GM18520 (cell line): ENCODE measurements around the gene TNK2.

Experiments
- ATAC-seq: cut with Tn5 transposase; IDR thresholded peaks from one replicate; pipeline ENCODE4 v1.9.1; 2021; ENCODE audit not compliant: unreplicated experiment

Gene TNK2

GRCh38 chr3:195886181-195887141 lies 21.9 kb downstream of the TNK2 start:
- no peak for ATAC-seq

- no peak for ATAC-seq
Measured at GRCh38 chr3:195885036-195885891, 23.1 kb downstream of the TNK2 start.

GRCh38 chr3:195884691-195885035 lies 23.7 kb downstream of the TNK2 start:
- no peak for ATAC-seq

DNA sequence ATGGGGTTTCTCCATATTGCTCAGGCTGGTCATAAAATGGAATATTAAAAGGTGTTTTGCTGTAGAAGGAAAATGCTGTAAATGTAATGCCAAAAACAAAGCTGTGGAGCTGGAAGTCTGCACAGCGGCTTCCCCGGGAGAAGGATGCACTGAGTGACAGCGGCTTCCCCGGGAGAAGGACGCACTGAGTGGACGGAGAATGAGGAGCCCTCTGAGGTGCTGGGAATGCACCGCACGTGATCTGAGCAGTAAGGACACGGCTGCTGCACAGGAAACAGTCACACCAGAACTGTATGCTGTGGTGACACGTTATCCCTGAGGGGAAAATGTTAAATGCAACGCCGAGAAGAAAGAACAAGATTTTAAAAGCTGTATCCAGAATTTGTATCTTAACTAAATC lies 24.6 kb downstream of the TNK2 start:
- ATAC-seq, result no peak

DNA sequence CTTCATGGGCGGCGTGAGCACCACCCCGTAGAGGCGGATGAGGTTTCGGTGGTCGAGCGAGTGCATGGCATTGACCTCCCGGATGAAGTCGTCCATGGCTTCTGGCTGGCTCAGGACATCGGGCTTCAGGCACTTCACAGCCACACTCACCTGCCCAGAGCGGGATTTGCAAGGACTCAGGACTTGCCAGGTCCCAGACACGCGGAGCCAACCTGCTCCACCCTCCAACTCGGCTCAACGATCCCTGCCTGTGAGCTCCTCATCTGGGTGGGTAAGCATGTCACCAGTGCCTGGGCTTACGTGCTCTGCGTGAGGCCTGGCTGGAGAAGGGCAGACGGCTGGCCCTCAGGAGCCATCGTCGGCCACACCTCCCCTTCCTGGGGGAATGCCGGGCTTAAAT lies 25.2 kb downstream of the TNK2 start:
- no peak for ATAC-seq

DNA sequence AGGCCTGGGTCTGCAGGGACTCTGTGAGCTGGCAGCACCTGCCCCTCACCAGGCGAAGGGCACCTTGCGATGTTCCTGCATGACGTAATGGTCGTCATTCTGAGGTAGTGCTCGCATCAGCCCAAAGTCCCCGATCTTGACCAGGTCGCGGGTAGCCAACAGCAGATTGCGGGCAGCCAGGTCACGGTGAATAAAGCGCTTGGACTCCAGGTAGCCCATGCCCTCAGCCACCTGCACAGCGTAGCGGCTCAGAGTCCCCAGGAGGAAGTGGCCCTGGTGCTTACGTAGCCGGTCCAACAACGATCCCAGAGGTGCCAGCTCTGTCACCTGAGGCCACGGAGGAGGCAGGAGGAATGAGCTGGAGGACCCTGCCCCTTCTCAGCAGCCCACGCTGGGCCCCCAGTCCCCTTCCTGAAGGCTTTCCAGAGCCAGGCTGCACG lies 26.3 kb downstream of the TNK2 start:
- no peak for ATAC-seq

GRCh38 chr3:195881276-195881988 lies 26.9 kb downstream of the TNK2 start:
- ATAC-seq, result no peak

DNA sequence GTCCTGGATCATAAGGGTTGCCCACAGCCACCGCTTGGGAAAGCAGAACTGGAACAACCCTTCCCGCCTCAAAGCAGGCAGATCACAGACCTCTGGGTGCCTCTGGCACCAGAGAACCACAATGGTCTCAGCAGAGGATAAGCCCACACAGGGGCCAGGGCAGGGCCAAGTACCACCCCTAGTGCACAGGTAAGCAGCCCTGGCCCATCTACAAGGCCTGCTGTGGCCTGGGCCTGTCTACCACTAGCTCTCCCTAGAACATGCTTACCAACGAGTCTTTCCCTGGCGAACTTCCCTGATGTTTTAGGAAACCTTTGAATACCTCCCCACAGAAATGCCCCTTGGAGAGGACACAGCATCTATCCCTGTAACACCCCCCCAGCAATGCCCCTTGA lies 28.3 kb downstream of the TNK2 start:
- no peak for ATAC-seq

DNA sequence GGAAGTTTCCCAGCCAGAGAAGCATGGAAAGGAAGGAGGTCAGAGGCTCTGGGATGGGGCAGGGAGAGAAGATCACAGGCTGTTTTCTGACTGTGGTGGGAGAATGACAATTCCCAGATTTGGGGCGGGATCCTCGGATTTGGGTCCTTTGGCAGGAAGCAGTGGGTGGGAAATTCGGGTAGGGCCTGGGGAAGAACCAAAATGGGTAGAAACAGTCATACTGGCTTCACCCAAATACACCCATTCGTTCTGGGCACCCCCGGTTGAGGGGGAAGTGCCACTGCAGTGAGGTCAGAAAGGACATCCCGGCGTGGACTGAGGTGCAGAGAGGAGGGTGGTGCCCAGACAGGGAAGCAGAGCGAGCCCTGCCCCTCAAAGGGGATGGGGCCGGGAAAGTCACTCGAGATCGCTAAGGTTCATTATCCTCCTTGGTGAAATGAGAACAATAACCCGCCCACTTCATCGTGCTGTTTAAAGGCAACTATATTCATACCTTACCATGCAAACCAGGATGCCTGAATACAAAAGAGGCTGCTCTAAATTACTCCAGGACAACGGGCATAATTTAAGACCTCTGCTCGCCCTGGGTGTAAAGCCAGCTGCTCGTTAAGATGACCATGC lies 28.8 kb downstream of the TNK2 start:
- no peak for ATAC-seq

GRCh38 chr3:195878424-195879274 lies 29.7 kb downstream of the TNK2 start:
- ATAC-seq, result no peak

DNA sequence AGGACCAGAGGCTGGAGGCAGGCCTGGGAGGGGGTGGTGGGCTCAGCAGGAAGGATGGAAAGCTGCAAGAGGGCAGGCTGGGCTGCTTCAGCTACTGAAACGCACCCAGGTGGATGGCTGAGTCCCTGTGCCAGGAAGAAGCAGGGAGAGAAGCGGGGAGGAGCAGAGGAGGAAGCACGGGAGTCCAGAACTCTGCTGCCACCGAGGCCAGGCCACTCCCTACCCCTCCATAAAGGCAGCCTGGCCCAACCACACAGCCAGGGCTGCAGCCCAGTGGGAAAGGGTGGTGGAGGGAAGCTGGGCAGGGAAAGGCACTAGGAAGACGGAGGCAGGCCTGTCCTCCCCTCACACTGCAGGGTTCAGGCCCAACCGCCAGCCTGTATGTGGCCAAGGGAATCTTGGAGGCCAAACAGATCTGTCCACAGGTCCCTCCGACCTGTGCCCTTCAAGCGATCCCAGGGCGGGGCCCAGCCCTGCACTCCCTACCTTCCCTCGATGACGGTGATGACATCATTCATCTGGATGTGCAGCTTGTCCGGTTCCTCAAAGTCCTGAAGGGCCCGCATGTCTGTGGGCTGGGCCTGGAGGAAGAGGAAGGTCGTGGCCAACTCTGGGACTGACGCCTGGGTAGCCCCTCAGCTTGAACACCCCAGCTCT lies 30.5 kb downstream of the TNK2 start:
- no peak for ATAC-seq

DNA sequence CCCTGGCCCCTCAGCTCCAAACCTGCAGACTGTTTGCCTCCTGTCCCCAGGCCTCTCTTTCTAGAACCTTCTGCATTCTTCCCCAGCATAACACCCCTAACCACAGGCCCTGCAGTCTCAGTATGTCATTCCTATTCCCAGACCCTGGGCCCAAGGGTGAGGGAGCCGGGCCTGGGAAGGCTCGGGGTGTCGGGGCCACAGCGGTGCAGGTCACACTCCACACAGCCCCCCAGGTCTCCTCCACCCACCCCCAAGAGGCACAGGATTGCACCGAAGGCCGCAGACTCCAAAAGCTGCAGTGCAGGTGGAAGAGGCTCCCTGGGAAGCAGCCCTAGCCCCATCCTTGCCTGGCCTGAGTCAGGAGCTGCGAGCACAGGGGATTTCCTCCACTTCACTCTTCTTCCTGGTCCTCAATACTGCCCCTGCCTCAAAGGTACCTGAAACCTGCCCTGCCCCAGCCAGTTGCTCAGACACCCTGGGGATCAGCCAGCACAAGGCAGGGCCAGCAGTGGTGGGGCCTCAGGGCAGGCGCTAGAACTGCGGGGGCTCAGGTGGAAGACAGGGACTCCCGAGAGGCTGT lies 31.1 kb downstream of the TNK2 start:
- no peak for ATAC-seq

DNA sequence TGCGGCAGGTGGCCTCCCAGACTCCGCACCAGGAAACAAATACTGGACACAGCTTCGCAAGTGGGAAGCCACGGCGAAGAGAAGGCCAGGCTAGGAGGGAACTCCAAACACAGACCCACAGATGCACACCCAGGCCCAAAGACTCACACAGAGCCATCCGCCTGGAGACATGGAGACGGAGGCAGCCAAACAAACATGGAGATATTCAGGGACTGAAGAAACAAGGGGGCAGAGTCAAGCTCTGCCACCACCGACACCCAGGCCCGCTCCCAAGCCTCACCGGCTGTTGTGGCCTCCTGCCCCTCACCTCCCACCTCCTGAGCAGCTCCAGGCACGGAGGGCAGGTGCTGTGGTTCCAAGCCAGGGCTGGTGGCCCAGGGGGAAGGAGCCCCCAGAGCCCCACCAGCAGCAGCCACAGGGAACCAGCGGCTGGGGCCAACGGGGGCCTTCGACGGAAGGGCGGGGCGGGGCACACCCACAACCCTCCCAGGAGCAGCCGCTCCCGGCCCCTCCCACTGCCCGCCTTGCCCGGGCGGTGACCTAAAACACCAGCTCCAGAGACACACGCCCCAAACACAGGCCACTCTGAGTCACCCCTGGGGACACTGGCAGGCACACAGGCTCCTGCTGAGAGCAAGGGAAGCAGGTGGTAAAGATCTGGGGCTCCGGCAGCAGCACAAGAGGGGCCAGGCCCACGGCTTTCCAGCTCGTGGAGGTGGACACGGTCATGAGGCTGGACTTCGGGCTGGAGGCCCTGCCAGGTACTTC lies 31.9 kb downstream of the TNK2 start:
- no peak for ATAC-seq

GRCh38 chr3:195875482-195876236 lies 32.7 kb downstream of the TNK2 start:
- no peak for ATAC-seq

DNA sequence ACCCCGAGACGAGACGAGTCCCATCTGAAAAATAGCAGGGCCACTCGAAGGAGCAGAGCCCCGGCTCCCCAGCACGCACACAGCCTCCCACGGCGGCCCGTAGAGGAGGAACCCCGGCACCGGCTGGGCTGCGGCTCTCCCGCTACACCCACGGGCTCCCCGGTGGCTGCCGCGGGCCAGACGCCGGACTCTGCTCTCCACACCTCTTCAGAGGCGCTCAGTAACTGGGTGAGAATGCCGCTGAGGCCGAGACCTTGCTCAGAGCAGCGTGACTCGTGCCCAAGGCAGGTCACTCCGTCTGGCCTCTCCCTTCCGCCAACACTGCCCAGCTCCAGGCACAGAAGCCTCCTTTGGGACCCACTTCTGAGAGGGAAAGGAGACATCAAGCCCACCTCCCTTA lies 34.4 kb downstream of the TNK2 start:
- no peak for ATAC-seq

- ATAC-seq, result no peak
Measured at GRCh38 chr3:195873281-195873887, 35.0 kb downstream of the TNK2 start.

- ATAC-seq, result no peak
Measured at GRCh38 chr3:195872800-195873199, 35.6 kb downstream of the TNK2 start.
